GM18526 (cell line): Measurements from ENCODE around the gene NUP43.

Experiments
- POLR2A ChIP-seq: IDR thresholded peaks from 3 replicates; pipeline ENCODE4 v1.6.1; 2011; ENCODE audit not compliant: insufficient read length; ENCODE audit errors: extremely low read depth

Gene NUP43

GRCh38 chr6:149752600-149753373 is 6.5 kb upstream of the NUP43 start:
- TF ChIP-seq POLR2A = no peak

- TF ChIP-seq POLR2A = no peak
Observed at GRCh38 chr6:149751239-149751638, 4.9 kb upstream of the NUP43 start.

GRCh38 chr6:149750136-149750609 is 3.8 kb upstream of the NUP43 start:
- no peak for TF ChIP-seq POLR2A

- peak; percentile 89 for TF ChIP-seq POLR2A
Observed at GRCh38 chr6:149749594-149750135, 3.3 kb upstream of the NUP43 start, which contains the start of gene PCMT1. Gene PCMT1, plus strand, starts transcription at chr6:149749741. Its CDS starts 161 bp downstream, at chr6:149749902.

- TF ChIP-seq POLR2A = no peak
Observed at GRCh38 chr6:149734915-149735314, 11.4 kb downstream of the NUP43 start.

GRCh38 chr6:149733089-149733720 is 13.1 kb downstream of the NUP43 start:
- TF ChIP-seq POLR2A = no peak

- TF ChIP-seq POLR2A = no peak
Observed at GRCh38 chr6:149729824-149730223, 16.5 kb downstream of the NUP43 start.

- TF ChIP-seq POLR2A = no peak
Observed at GRCh38 chr6:149728499-149729234, 17.7 kb downstream of the NUP43 start.

GRCh38 chr6:149727793-149728498 is 18.4 kb downstream of the NUP43 start:
- no peak for TF ChIP-seq POLR2A

- TF ChIP-seq POLR2A = no peak
Observed at GRCh38 chr6:149725785-149726184, 20.5 kb downstream of the NUP43 start.

- TF ChIP-seq POLR2A = no peak
Observed at GRCh38 chr6:149723771-149724417, 22.4 kb downstream of the NUP43 start.

GRCh38 chr6:149723262-149723661 is 23.1 kb downstream of the NUP43 start:
- TF ChIP-seq POLR2A = no peak

GRCh38 chr6:149719531-149719930 is 26.8 kb downstream of the NUP43 start:
- TF ChIP-seq POLR2A = no peak
